ENCODE data around the gene OR51B4. TPM values are rescaled to one million over a fixed set of nuclear protein-coding genes. Genes with fewer than 3 reads are reported as not detected.

Gene OR51B4
- total RNA-seq, 4 donors from 2014 or later, result not detected

- DNase-seq, result no peak
- H3K9me3 ChIP-seq, result no peaks in the 10 kb centered on the region
- in situ Hi-C loops (cut with MboI; ENCODE audit: low pct_ligation_motif_present in 1 of 4, low pct_unique_long_range_greater_than_20kb in 1 of 4, low sequenced_read_pairs in 3 of 4) (no loop called here), intact Hi-C loops (cut with DNase I; ENCODE audit: low total_unique reads) (no loop called here)
- no peak overlapping the region for H3K4me3 ChIP-seq
- TF ChIP-seq EP300 (IDR thresholded peaks at IDR 0.05; ENCODE audit: low read depth) (no peak), CTCF (IDR thresholded peaks at IDR 0.05) (no peak), POLR2AphosphoS5 (IDR thresholded peaks at IDR 0.05) (no peak)
- H3K4me1 ChIP-seq, result peaks cover 0 to 4% (median 0%) of the 10 kb centered on the region in 4 donors
- H3K27ac ChIP-seq, result no peak overlapping the region
- no peaks in the 10 kb centered on the region for H3K27me3 ChIP-seq
- no peaks in the 10 kb centered on the region for H3K36me3 ChIP-seq
Measured at GRCh38 chr11:5281596-5281995, 20.1 kb downstream of the OR51B4 start.

GRCh38 chr11:5280582-5281102 lies 21.1 kb downstream of the OR51B4 start:
- intact Hi-C loops (cut with DNase I; ENCODE audit: low total_unique reads), result no loop called here
- Histone ChIP-seq H3K4me1 (peaks cover 0 to 4% (median 0%) of the 10 kb centered on the region in 4 donors), H3K4me3 (no peak overlapping the region), H3K27me3 (no peaks in the 10 kb centered on the region), H3K36me3 (no peaks in the 10 kb centered on the region), H3K27ac (no peak overlapping the region), H3K9me3 (no peaks in the 10 kb centered on the region)
- no peak for TF ChIP-seq EP300 (IDR thresholded peaks at IDR 0.05; ENCODE audit: low read depth)
- no peak for TF ChIP-seq POLR2A (IDR thresholded peaks at IDR 0.05)
- TF ChIP-seq POLR2AphosphoS5 (IDR thresholded peaks at IDR 0.05), result no peak
- no peak for TF ChIP-seq CTCF (IDR thresholded peaks at IDR 0.05)
- in situ Hi-C loops (cut with MboI; ENCODE audit: low pct_ligation_motif_present in 1 of 4, low pct_unique_long_range_greater_than_20kb in 1 of 4, low sequenced_read_pairs in 3 of 4), result no loop called here
- WGBS, 2 donors (ENCODE audit: low coverage in 1 of 2), result 33 to 70% methylated on average over 1 to 3 of the region's 3 CpGs
- DNase-seq, result no peak

GRCh38 chr11:5279471-5280090 lies 22.2 kb downstream of the OR51B4 start:
- 79 to 82% methylated on average over 3 to 4 of the region's 4 CpGs for WGBS, 2 donors (ENCODE audit: low coverage in 1 of 2)
- no peak for TF ChIP-seq EP300 (IDR thresholded peaks at IDR 0.05; ENCODE audit: low read depth)
- TF ChIP-seq POLR2A (IDR thresholded peaks at IDR 0.05), result no peak
- TF ChIP-seq POLR2AphosphoS5 (IDR thresholded peaks at IDR 0.05), result no peak
- TF ChIP-seq CTCF (IDR thresholded peaks at IDR 0.05), result no peak
- intact Hi-C loops (cut with DNase I; ENCODE audit: low total_unique reads), result no loop called here

GRCh38 chr11:5277807-5278382 lies 23.9 kb downstream of the OR51B4 start:
- Histone ChIP-seq H3K4me1 (peaks cover 0 to 4% (median 0%) of the 10 kb centered on the region in 4 donors), H3K27ac (no peak overlapping the region), H3K27me3 (no peaks in the 10 kb centered on the region), H3K9me3 (no peaks in the 10 kb centered on the region), H3K4me3 (no peak overlapping the region), H3K36me3 (no peaks in the 10 kb centered on the region)
- in situ Hi-C loops (cut with MboI; ENCODE audit: low pct_ligation_motif_present in 1 of 4, low pct_unique_long_range_greater_than_20kb in 1 of 4, low sequenced_read_pairs in 3 of 4), result no loop called here
- 44 to 59% methylated on average over 1 of the region's 1 CpG for WGBS, 2 donors (ENCODE audit: low coverage in 1 of 2)
- TF ChIP-seq POLR2AphosphoS5 (IDR thresholded peaks at IDR 0.05) (no peak), POLR2A (IDR thresholded peaks at IDR 0.05) (no peak), EP300 (IDR thresholded peaks at IDR 0.05; ENCODE audit: low read depth) (no peak), CTCF (IDR thresholded peaks at IDR 0.05) (no peak)
- intact Hi-C loops (cut with DNase I; ENCODE audit: low total_unique reads), result no loop called here
- no peak for DNase-seq

More at GRCh38 chr11:5279471-5280090, 22.2 kb downstream of the OR51B4 start:
- H3K4me3 ChIP-seq, result no peak overlapping the region
- no peak for DNase-seq
- peaks cover 0 to 4% (median 0%) of the 10 kb centered on the region in 4 donors for H3K4me1 ChIP-seq
- no peak overlapping the region for H3K27ac ChIP-seq
- no peaks in the 10 kb centered on the region for H3K9me3 ChIP-seq
- no peaks in the 10 kb centered on the region for H3K27me3 ChIP-seq
- H3K36me3 ChIP-seq, result no peaks in the 10 kb centered on the region
- in situ Hi-C loops (cut with MboI; ENCODE audit: low pct_ligation_motif_present in 1 of 4, low pct_unique_long_range_greater_than_20kb in 1 of 4, low sequenced_read_pairs in 3 of 4), result no loop called here

Data from transverse colon (tissue), 4 donors.